ENCODE results near the gene AGAP5.
"Not testable (repeated sequence)": the region's sequence is repeated elsewhere in the genome, so short reads cannot be mapped to it uniquely, and the experiment has no call there.

AGAP5 gene

GRCh38 chr10:73698819-73699218 is 910 bp upstream of the AGAP5 start:
- H3K79me1 ChIP-seq (ENCODE audit: low read length); H2BK5ac ChIP-seq (ENCODE audit: low read length); H2BK120ac ChIP-seq (ENCODE audit: low read depth, low read length); H3K36me3 ChIP-seq (ENCODE audit: control insufficient read depth, insufficient read depth, low read length); H4K8ac ChIP-seq (ENCODE audit: low read depth, low read length); H2AK5ac ChIP-seq (ENCODE audit: low read length); H3K4me2 ChIP-seq (ENCODE audit: low read length); H3K27me3 ChIP-seq (ENCODE audit: insufficient read depth, low read length, poor library complexity); H3K23ac ChIP-seq (ENCODE audit: low read length); H3K79me2 ChIP-seq (ENCODE audit: control insufficient read depth, insufficient read depth, low read length); DNase-seq; H3K56ac ChIP-seq (ENCODE audit: low read length); H3K4ac ChIP-seq (ENCODE audit: low read depth, low read length); H3K27ac ChIP-seq (ENCODE audit: low read depth, low read length); H2BK15ac ChIP-seq (replicated peaks; ENCODE audit: low read depth); H3K4me1 ChIP-seq (ENCODE audit: control insufficient read depth, low read depth, low read length); H3K9ac ChIP-seq (ENCODE audit: low read length); H3K18ac ChIP-seq (ENCODE audit: low read length); H3K4me3 ChIP-seq (ENCODE audit: low read length); H4K5ac ChIP-seq (ENCODE audit: low read length): not testable (repeated sequence)
- no CpG with 5 or more reads among the region's 2 CpGs for WGBS (ENCODE audit: extremely low coverage, insufficient coverage, low lambda C conversion rate)

GRCh38 chr10:73695302-73695701 is 2.6 kb downstream of the AGAP5 start:
- not testable (repeated sequence) for H3K56ac ChIP-seq (ENCODE audit: low read length); H4K8ac ChIP-seq (ENCODE audit: low read depth, low read length); H3K36me3 ChIP-seq (ENCODE audit: control insufficient read depth, insufficient read depth, low read length); H3K27ac ChIP-seq (ENCODE audit: low read depth, low read length); H3K4ac ChIP-seq (ENCODE audit: low read depth, low read length); H3K79me1 ChIP-seq (ENCODE audit: low read length); H3K9ac ChIP-seq (ENCODE audit: low read length); H2BK5ac ChIP-seq (ENCODE audit: low read length); H3K4me1 ChIP-seq (ENCODE audit: control insufficient read depth, low read depth, low read length); H3K23ac ChIP-seq (ENCODE audit: low read length); H2BK120ac ChIP-seq (ENCODE audit: low read depth, low read length); H3K27me3 ChIP-seq (ENCODE audit: insufficient read depth, low read length, poor library complexity); DNase-seq; H3K18ac ChIP-seq (ENCODE audit: low read length); H2AK5ac ChIP-seq (ENCODE audit: low read length); H2BK15ac ChIP-seq (replicated peaks; ENCODE audit: low read depth); H3K79me2 ChIP-seq (ENCODE audit: control insufficient read depth, insufficient read depth, low read length); H3K4me3 ChIP-seq (ENCODE audit: low read length); H3K4me2 ChIP-seq (ENCODE audit: low read length); H4K5ac ChIP-seq (ENCODE audit: low read length)

GRCh38 chr10:73690755-73691154 is 7.2 kb downstream of the AGAP5 start:
- H3K27ac ChIP-seq (ENCODE audit: low read depth, low read length); DNase-seq: not testable (repeated sequence)
- WGBS (ENCODE audit: extremely low coverage, insufficient coverage, low lambda C conversion rate) = no CpG with 5 or more reads among the region's 6 CpGs

GRCh38 chr10:73689596-73689995 is 8.3 kb downstream of the AGAP5 start:
- not testable (repeated sequence) for H3K4me3 ChIP-seq (ENCODE audit: low read length); H3K27ac ChIP-seq (ENCODE audit: low read depth, low read length); H3K4me2 ChIP-seq (ENCODE audit: low read length); H3K79me2 ChIP-seq (ENCODE audit: control insufficient read depth, insufficient read depth, low read length); H3K79me1 ChIP-seq (ENCODE audit: low read length); H3K56ac ChIP-seq (ENCODE audit: low read length); H2BK120ac ChIP-seq (ENCODE audit: low read depth, low read length); H2BK5ac ChIP-seq (ENCODE audit: low read length); H2BK15ac ChIP-seq (replicated peaks; ENCODE audit: low read depth); DNase-seq; H3K4me1 ChIP-seq (ENCODE audit: control insufficient read depth, low read depth, low read length); H3K27me3 ChIP-seq (ENCODE audit: insufficient read depth, low read length, poor library complexity); H3K36me3 ChIP-seq (ENCODE audit: control insufficient read depth, insufficient read depth, low read length); H4K5ac ChIP-seq (ENCODE audit: low read length); H3K4ac ChIP-seq (ENCODE audit: low read depth, low read length); H3K9ac ChIP-seq (ENCODE audit: low read length); H3K18ac ChIP-seq (ENCODE audit: low read length); H3K23ac ChIP-seq (ENCODE audit: low read length); H4K8ac ChIP-seq (ENCODE audit: low read depth, low read length); H2AK5ac ChIP-seq (ENCODE audit: low read length)
- WGBS (ENCODE audit: extremely low coverage, insufficient coverage, low lambda C conversion rate) = no CpG with 5 or more reads among the region's 28 CpGs

More at GRCh38 chr10:73690755-73691154, 7.2 kb downstream of the AGAP5 start:
- H3K18ac ChIP-seq (ENCODE audit: low read length); H3K79me2 ChIP-seq (ENCODE audit: control insufficient read depth, insufficient read depth, low read length); H3K4ac ChIP-seq (ENCODE audit: low read depth, low read length); H2BK5ac ChIP-seq (ENCODE audit: low read length); H3K4me1 ChIP-seq (ENCODE audit: control insufficient read depth, low read depth, low read length); H3K27me3 ChIP-seq (ENCODE audit: insufficient read depth, low read length, poor library complexity); H2BK15ac ChIP-seq (replicated peaks; ENCODE audit: low read depth); H3K23ac ChIP-seq (ENCODE audit: low read length); H3K9ac ChIP-seq (ENCODE audit: low read length); H3K4me3 ChIP-seq (ENCODE audit: low read length); H2BK120ac ChIP-seq (ENCODE audit: low read depth, low read length); H3K56ac ChIP-seq (ENCODE audit: low read length); H4K5ac ChIP-seq (ENCODE audit: low read length); H2AK5ac ChIP-seq (ENCODE audit: low read length); H4K8ac ChIP-seq (ENCODE audit: low read depth, low read length); H3K4me2 ChIP-seq (ENCODE audit: low read length); H3K79me1 ChIP-seq (ENCODE audit: low read length); H3K36me3 ChIP-seq (ENCODE audit: control insufficient read depth, insufficient read depth, low read length): not testable (repeated sequence)

DNA sequence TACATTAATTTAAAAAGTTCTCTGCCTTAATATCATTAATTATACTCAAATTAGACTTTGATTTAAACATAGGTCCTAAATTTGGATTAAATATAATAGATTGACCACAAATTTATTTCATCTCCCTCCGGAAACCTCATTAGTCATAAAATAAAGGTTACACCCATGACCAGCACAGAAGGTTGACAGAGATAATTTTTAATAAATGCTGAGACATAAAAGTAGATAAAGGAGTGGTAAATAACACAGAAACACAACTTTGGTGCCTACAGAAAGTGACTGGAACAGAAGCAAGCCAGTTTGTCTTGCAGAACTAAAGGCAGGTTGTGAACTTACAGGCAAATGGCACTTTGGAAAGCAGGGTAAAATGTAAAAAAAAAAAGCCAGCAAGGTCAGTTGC is 10.3 kb downstream of the AGAP5 start:
- H4K8ac ChIP-seq (ENCODE audit: low read depth, low read length); H3K4me2 ChIP-seq (ENCODE audit: low read length); H2BK120ac ChIP-seq (ENCODE audit: low read depth, low read length); H3K56ac ChIP-seq (ENCODE audit: low read length); H2BK5ac ChIP-seq (ENCODE audit: low read length); H3K4me3 ChIP-seq (ENCODE audit: low read length); H3K27ac ChIP-seq (ENCODE audit: low read depth, low read length); H3K9ac ChIP-seq (ENCODE audit: low read length); H3K79me1 ChIP-seq (ENCODE audit: low read length); H3K27me3 ChIP-seq (ENCODE audit: insufficient read depth, low read length, poor library complexity); DNase-seq; H3K23ac ChIP-seq (ENCODE audit: low read length); H3K4me1 ChIP-seq (ENCODE audit: control insufficient read depth, low read depth, low read length); H3K36me3 ChIP-seq (ENCODE audit: control insufficient read depth, insufficient read depth, low read length); H2AK5ac ChIP-seq (ENCODE audit: low read length); H3K18ac ChIP-seq (ENCODE audit: low read length); H3K4ac ChIP-seq (ENCODE audit: low read depth, low read length); H3K79me2 ChIP-seq (ENCODE audit: control insufficient read depth, insufficient read depth, low read length); H2BK15ac ChIP-seq (replicated peaks; ENCODE audit: low read depth); H4K5ac ChIP-seq (ENCODE audit: low read length): not testable (repeated sequence)
- WGBS (ENCODE audit: extremely low coverage, insufficient coverage, low lambda C conversion rate) = no CpG with 5 or more reads among the region's 1 CpG

- H3K27ac ChIP-seq (ENCODE audit: low read depth, low read length); H3K56ac ChIP-seq (ENCODE audit: low read length); H3K36me3 ChIP-seq (ENCODE audit: control insufficient read depth, insufficient read depth, low read length); H3K18ac ChIP-seq (ENCODE audit: low read length); H4K8ac ChIP-seq (ENCODE audit: low read depth, low read length); H2AK5ac ChIP-seq (ENCODE audit: low read length); H2BK5ac ChIP-seq (ENCODE audit: low read length); H2BK15ac ChIP-seq (replicated peaks; ENCODE audit: low read depth); H3K79me1 ChIP-seq (ENCODE audit: low read length); H3K9ac ChIP-seq (ENCODE audit: low read length); H3K4me2 ChIP-seq (ENCODE audit: low read length); DNase-seq; H3K4ac ChIP-seq (ENCODE audit: low read depth, low read length); H3K4me1 ChIP-seq (ENCODE audit: control insufficient read depth, low read depth, low read length); H4K5ac ChIP-seq (ENCODE audit: low read length); H3K23ac ChIP-seq (ENCODE audit: low read length); H3K27me3 ChIP-seq (ENCODE audit: insufficient read depth, low read length, poor library complexity); H3K79me2 ChIP-seq (ENCODE audit: control insufficient read depth, insufficient read depth, low read length); H3K4me3 ChIP-seq (ENCODE audit: low read length); H2BK120ac ChIP-seq (ENCODE audit: low read depth, low read length): not testable (repeated sequence)
- WGBS (ENCODE audit: extremely low coverage, insufficient coverage, low lambda C conversion rate) = no CpG with 5 or more reads among the region's 20 CpGs
These were observed 23.4 kb downstream of the AGAP5 start for GRCh38 chr10:73674546-73674945.
